Mesenteric fat pad (tissue), 1 donor: ENCODE measurements around the gene LDLRAD2. TPM values are rescaled to one million over a fixed set of nuclear protein-coding genes. Genes with fewer than 3 reads are reported as not detected.

Experiments
- total RNA-seq: library from RNA; stranded (reverse); fragmentation: NEBNext Ultra II Directional; extraction: Animal tissue kit (Norgen Biotek cat#: 25700); gene quantifications from one replicate; pipeline ENCODE4 v1.2.1, GENCODE V29; 2021
- donor health status: DM: yes; HTN: yes; CAD: no.

LDLRAD2 gene
- total RNA-seq, 1 donor from 2014 or later, result 0.35 TPM

Other genes with a start within 250 kb of the LDLRAD2 start
- gene RAP1GAP, start 142.9 kb upstream of the LDLRAD2 start, total RNA-seq, result 0.26 TPM
- gene USP48, start 29.1 kb upstream of the LDLRAD2 start, total RNA-seq, result 53.7 TPM
- gene HSPG2, start 125.0 kb downstream of the LDLRAD2 start, total RNA-seq, result 543 TPM
- 0.90 TPM for gene CELA3B, start 164.8 kb downstream of the LDLRAD2 start, total RNA-seq
- 4.1 TPM for gene CELA3A, start 189.4 kb downstream of the LDLRAD2 start, total RNA-seq
- 270 TPM for gene CDC42, start 240.4 kb downstream of the LDLRAD2 start, total RNA-seq